Thyroid gland (tissue), 4 donors: Measurements from ENCODE around the gene ARL15.

Source experiments
- CTCF ChIP-seq, 6 experiments: fragments of 200-600 bp in 3 of 6; fragments of 450-650 bp in 3 of 6; sonication (generic) in 3 of 6; IDR thresholded peaks; one replicate each; pipeline ENCODE4 v1.5.1; 2016 to 2019; ENCODE audit warnings: antibody characterized with exemption in 6 of 6, mild to moderate bottlenecking in 2 of 6, inconsistent platforms in 1 of 6, moderate library complexity in 1 of 6
- POLR2A ChIP-seq, 2 donors: fragments of 450-650 bp; IDR thresholded peaks; one replicate each; pipeline ENCODE4 v1.6.1; 2017; ENCODE audit warnings: antibody characterized with exemption in 2 of 2, mild to moderate bottlenecking in 2 of 2, moderate library complexity in 1 of 2

GRCh38 chr5:53974021-53974420 is 336.4 kb downstream of the ARL15 start:
- no peak for TF ChIP-seq CTCF (IDR thresholded peaks at IDR 0.05)
- no peak for TF ChIP-seq POLR2A (IDR thresholded peaks at IDR 0.05)
